Karpas-422 (cell line): ENCODE results near the gene SRRM3. TPM values are rescaled to one million over a fixed set of nuclear protein-coding genes. Genes with fewer than 3 reads are reported as not detected.
"Not testable (repeated sequence)": the region's sequence is repeated elsewhere in the genome, so short reads cannot be mapped to it uniquely, and the experiment has no call there.

Experiments used
- DNase-seq: peaks from one replicate; pipeline ENCODE4 v3.0.0-alpha.2; 2015
- H2AFZ ChIP-seq: fragments of 200-600 bp; sonication (generic); 2 replicates; pipeline ENCODE4 v1.6.1; 2014; ENCODE audit warnings: antibody characterized with exemption, low read length, mixed read lengths
- H3K27ac ChIP-seq: fragments of 200-600 bp; sonication (generic); 2 replicates; pipeline ENCODE4 v1.5.1; 2014; ENCODE audit warnings: mild to moderate bottlenecking, low read length, moderate library complexity
- H3K27me3 ChIP-seq: fragments of 200-600 bp; sonication (generic); 2 replicates; pipeline ENCODE4 v1.6.1; 2014; ENCODE audit warnings: low read length, mixed read lengths
- H3K36me3 ChIP-seq: fragments of 200-600 bp; sonication (generic); 2 replicates; pipeline ENCODE4 v1.6.1; 2014; ENCODE audit warnings: low read length, mixed read lengths; ENCODE audit not compliant: insufficient read depth
- H3K4me1 ChIP-seq: fragments of 200-600 bp; sonication (generic); 2 replicates; pipeline ENCODE4 v1.6.1; 2014; ENCODE audit warnings: mild to moderate bottlenecking, low read length, mixed read lengths
- H3K4me2 ChIP-seq: fragments of 200-600 bp; sonication (generic); 2 replicates; pipeline ENCODE4 v1.6.1; 2014; ENCODE audit warnings: low read length, low read depth, mild to moderate bottlenecking; ENCODE audit not compliant: poor library complexity, severe bottlenecking
- H3K4me3 ChIP-seq: fragments of 200-600 bp; sonication (generic); 2 replicates; pipeline ENCODE4 v1.5.1; 2014; ENCODE audit warnings: mild to moderate bottlenecking, antibody characterized with exemption, low read length, mixed read lengths
- H3K79me2 ChIP-seq: fragments of 200-600 bp; sonication (generic); 2 replicates; pipeline ENCODE4 v1.6.1; 2014; ENCODE audit warnings: mild to moderate bottlenecking, low read length, mixed read lengths
- H3K9ac ChIP-seq: fragments of 200-600 bp; sonication (generic); 2 replicates; pipeline ENCODE4 v1.6.0; 2014; ENCODE audit warnings: low read length
- H3K9me2 ChIP-seq: fragments of 200-600 bp; sonication (generic), shearing (Covaris generic); replicated peaks from 2 replicates; pipeline ENCODE4 v1.6.0; 2014; ENCODE audit warnings: mild to moderate bottlenecking, low read length, moderate library complexity; ENCODE audit not compliant: insufficient read depth
- H3K9me3 ChIP-seq: fragments of 300-700, 200-600 bp; sonication (generic); 2 replicates; pipeline ENCODE4 v1.6.1; 2014; ENCODE audit warnings: low read length, mixed read lengths
- H4K20me1 ChIP-seq: fragments of 200-600 bp; sonication (generic); 2 replicates; pipeline ENCODE4 v1.6.1; 2014; ENCODE audit warnings: mild to moderate bottlenecking, antibody characterized with exemption, low read length, low read depth; ENCODE audit not compliant: insufficient read depth
- total RNA-seq: library from RNA; depleted of rRNA; stranded (reverse); fragments of >200 nt; shearing (Covaris generic); gene quantifications from 2 replicates; pipeline ENCODE4 v1.2.3, GENCODE V29; 2014; ENCODE audit warnings: low replicate concordance

Gene SRRM3
- total RNA-seq, 1 experiment from 2014 or later: not detected

DNA sequence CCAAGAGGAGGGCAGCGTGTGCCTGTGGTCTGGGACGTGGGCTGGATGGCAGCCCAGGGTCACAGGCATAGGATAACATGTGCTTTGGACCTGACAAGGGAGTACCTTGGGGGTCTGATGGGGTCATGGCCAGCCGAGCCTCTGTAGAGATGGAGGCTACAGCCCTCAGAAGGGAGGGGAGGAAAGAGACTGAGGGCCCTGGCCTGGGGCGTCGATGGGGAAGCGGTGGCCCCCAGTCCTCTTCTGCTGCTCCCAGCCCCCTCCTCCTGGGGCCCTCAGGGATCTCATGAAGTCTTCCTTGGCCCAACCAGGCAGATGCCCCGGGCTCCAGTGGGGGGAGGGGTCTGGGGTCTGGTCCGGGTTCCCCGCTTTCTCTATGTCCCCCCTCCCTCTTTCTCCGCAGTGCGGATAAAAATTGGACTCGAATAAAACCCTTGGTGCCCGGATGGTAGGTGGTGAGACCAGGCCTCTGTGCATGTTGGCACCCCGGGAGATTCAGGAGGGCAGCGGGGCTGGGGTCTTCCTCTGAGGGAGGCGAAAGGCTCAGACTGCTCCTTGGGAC, 85.2 kb downstream of the SRRM3 start:
- no peak overlapping the region for H3K27ac ChIP-seq
- H3K9me3 ChIP-seq: no peaks in the 10 kb centered on the region
- DNase-seq: no peak

GRCh38 chr7:76290847-76291350, 89.2 kb downstream of the SRRM3 start:
- H3K79me2 ChIP-seq, H3K27ac ChIP-seq, H3K4me2 ChIP-seq, H4K20me1 ChIP-seq, H3K9ac ChIP-seq, H2AFZ ChIP-seq, H3K36me3 ChIP-seq, H3K9me2 ChIP-seq, DNase-seq, H3K4me3 ChIP-seq, H3K4me1 ChIP-seq, H3K27me3 ChIP-seq, H3K9me3 ChIP-seq: not testable (repeated sequence)

More for the DNA sequence above, 85.2 kb downstream of the SRRM3 start:
- Histone ChIP-seq H2AFZ (no peak overlapping the region), H3K9ac (no peak overlapping the region), H3K79me2 (no peaks in the 10 kb centered on the region), H3K27me3 (no peaks in the 10 kb centered on the region), H3K4me3 (no peak overlapping the region), H3K4me1 (no peaks in the 10 kb centered on the region), H3K9me2 (no peaks in the 10 kb centered on the region), H3K4me2 (no peak overlapping the region), H3K36me3 (no peaks in the 10 kb centered on the region), H4K20me1 (no peaks in the 10 kb centered on the region)

GRCh38 chr7:76291351-76292212, 89.9 kb downstream of the SRRM3 start:
- DNase-seq: peak; percentile 89
- H3K4me2 ChIP-seq: no peak overlapping the region
- no peaks in the 10 kb centered on the region for H3K27me3 ChIP-seq
- H2AFZ ChIP-seq: no peak overlapping the region
- H3K4me3 ChIP-seq: no peak overlapping the region
- H3K9ac ChIP-seq: no peak overlapping the region
- H3K27ac ChIP-seq: no peak overlapping the region
- H3K9me2 ChIP-seq: no peaks in the 10 kb centered on the region
- H3K9me3 ChIP-seq: no peaks in the 10 kb centered on the region
- H4K20me1 ChIP-seq: no peaks in the 10 kb centered on the region
- H3K79me2 ChIP-seq: no peaks in the 10 kb centered on the region
- H3K4me1 ChIP-seq: peaks cover 7% of the 10 kb centered on the region
- H3K36me3 ChIP-seq: no peaks in the 10 kb centered on the region

- no peaks in the 10 kb centered on the region for H3K27me3 ChIP-seq
- no peaks in the 10 kb centered on the region for H3K9me2 ChIP-seq
- no peaks in the 10 kb centered on the region for H3K9me3 ChIP-seq
- no peak for DNase-seq
- H3K9ac ChIP-seq: no peak overlapping the region
- H3K4me3 ChIP-seq: no peak overlapping the region
- H2AFZ ChIP-seq: no peak overlapping the region
- no peaks in the 10 kb centered on the region for H3K79me2 ChIP-seq
- H4K20me1 ChIP-seq: no peaks in the 10 kb centered on the region
- peaks cover 7% of the 10 kb centered on the region for H3K4me1 ChIP-seq
- no peak overlapping the region for H3K4me2 ChIP-seq
- no peaks in the 10 kb centered on the region for H3K36me3 ChIP-seq
- no peak overlapping the region for H3K27ac ChIP-seq
Measured at GRCh38 chr7:76292213-76292573, 90.5 kb downstream of the SRRM3 start.

GRCh38 chr7:76292911-76293310, 91.2 kb downstream of the SRRM3 start:
- not testable (repeated sequence) for H3K9me2 ChIP-seq, H3K4me2 ChIP-seq, H3K9ac ChIP-seq, H3K9me3 ChIP-seq, H3K4me3 ChIP-seq, H3K79me2 ChIP-seq, H3K27ac ChIP-seq, DNase-seq, H3K27me3 ChIP-seq, H3K36me3 ChIP-seq, H2AFZ ChIP-seq, H3K4me1 ChIP-seq, H4K20me1 ChIP-seq

DNA sequence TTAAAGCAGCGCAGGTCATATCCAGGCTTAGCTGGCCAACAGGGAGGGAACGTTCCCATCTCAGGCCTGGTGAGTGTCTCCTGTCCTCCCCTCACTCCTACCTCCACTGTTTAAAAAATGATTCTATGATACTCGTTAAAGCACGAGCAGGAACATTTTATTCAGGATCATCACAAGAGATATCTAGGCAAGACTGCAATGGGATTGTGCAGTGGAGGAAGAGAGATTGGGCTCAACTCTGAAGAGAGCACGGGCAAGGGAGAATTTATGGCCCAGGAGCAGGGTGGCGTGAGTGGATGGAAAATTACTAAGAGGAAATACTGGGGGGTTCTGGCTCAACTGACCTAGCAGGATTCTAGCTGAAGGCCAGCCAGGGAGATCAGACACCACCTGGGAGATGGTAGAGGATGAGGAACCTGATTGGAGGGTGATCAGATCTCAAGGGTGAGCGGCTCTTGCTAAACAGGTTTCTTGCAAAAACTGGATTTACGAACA, 91.8 kb downstream of the SRRM3 start:
- Histone ChIP-seq H3K9me2 (no peaks in the 10 kb centered on the region), H2AFZ (no peak overlapping the region), H4K20me1 (no peaks in the 10 kb centered on the region), H3K4me1 (peaks cover 7% of the 10 kb centered on the region), H3K79me2 (no peaks in the 10 kb centered on the region), H3K36me3 (no peaks in the 10 kb centered on the region), H3K9ac (no peak overlapping the region), H3K27ac (no peak overlapping the region), H3K27me3 (no peaks in the 10 kb centered on the region), H3K4me3 (no peak overlapping the region), H3K9me3 (no peaks in the 10 kb centered on the region), H3K4me2 (no peak overlapping the region)
- no peak for DNase-seq

DNA sequence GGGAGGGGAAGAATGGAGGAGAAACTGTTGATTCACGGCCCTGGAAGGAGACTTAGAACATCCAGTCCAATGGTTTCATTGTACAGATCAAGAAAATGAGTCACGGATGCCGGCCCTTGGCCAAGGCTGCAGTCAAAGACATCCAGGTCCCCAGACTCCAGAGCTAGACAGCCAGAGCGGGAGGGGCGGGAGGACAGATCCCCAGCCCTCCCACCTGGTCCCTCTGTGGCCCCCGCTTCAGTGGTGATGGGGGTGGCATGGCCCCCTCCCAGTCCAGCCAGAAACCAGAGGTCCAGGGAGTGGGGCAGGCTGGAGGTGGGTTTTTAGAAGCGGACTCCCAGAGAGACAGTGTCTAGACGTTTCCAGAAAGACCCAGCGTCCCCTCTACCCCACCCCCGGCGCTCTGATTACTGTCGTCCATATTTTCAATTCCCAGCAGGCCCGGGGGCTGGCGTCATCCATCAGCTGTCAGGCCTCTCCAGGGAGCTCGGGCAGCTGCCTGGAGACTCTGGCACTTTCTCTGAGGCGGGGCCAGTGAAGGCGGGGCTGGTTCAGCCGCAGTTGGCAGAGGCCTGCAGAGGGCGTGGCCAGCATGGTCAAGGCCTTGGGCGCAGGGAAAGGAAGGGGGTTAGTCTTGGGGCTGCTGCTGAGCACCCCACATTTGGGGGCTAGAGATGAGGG, 92.8 kb downstream of the SRRM3 start:
- no peaks in the 10 kb centered on the region for H3K27me3 ChIP-seq
- no peaks in the 10 kb centered on the region for H3K79me2 ChIP-seq
- H3K4me2 ChIP-seq: peak overlapping the region; percentile 38
- H3K4me1 ChIP-seq: peaks cover 7% of the 10 kb centered on the region
- DNase-seq: peak; percentile 89
- H3K4me3 ChIP-seq: no peak overlapping the region
- H3K9ac ChIP-seq: 0 out of 2 replicates have a peak overlapping the region, but pooled peaks have one; percentile 13
- no peaks in the 10 kb centered on the region for H4K20me1 ChIP-seq
- H2AFZ ChIP-seq: no peak overlapping the region
- no peaks in the 10 kb centered on the region for H3K9me2 ChIP-seq
- H3K36me3 ChIP-seq: no peaks in the 10 kb centered on the region
- no peaks in the 10 kb centered on the region for H3K9me3 ChIP-seq
- H3K27ac ChIP-seq: no peak overlapping the region
